Mammary epithelial cell (primary cell): ENCODE results near the gene DNAAF2.
A peak's percentile ranks its signal among the peaks of the same experiment; 100 is the strongest.

Source experiments
- EZH2 ChIP-seq: IDR thresholded peaks from 2 replicates; pipeline ENCODE4 v1.6.1; 2012; ENCODE audit warnings: low read length, inconsistent platforms, borderline replicate concordance
- TF ChIP-seq, protein P1 (sequence below), 2 donors: IDR thresholded peaks in 1 of 2; conservative IDR thresholded peaks in 1 of 2; 2 replicates each; pipeline ENCODE4 v1.5.1; 2011 to 2012; ENCODE audit warnings: inconsistent platforms in 2 of 2, low read length in 2 of 2, mild to moderate bottlenecking in 2 of 2, control low read depth in 1 of 2, low read depth in 1 of 2; ENCODE audit not compliant: insufficient read depth in 1 of 2; ENCODE audit errors: extremely low read depth in 1 of 2

DNA sequence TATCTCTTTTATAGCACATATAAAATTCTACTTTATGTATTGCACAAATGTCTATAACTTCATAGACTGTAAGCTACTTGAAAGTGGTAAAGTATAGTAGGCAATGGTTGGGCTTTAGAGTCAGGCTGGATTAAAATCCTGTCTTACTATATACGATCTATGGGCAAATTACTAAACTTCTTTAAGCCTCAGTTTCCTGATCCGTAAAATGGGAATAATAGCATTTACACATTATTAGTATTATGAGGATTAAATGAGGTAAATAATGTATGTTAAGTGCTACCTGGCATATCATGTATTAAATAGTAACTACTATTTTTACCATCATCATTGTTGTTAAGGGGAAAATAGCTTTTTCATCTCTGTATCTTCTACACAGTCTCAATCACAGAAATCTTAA, 38.5 kb upstream of the DNAAF2 start:
- TF ChIP-seq, protein P1, sequence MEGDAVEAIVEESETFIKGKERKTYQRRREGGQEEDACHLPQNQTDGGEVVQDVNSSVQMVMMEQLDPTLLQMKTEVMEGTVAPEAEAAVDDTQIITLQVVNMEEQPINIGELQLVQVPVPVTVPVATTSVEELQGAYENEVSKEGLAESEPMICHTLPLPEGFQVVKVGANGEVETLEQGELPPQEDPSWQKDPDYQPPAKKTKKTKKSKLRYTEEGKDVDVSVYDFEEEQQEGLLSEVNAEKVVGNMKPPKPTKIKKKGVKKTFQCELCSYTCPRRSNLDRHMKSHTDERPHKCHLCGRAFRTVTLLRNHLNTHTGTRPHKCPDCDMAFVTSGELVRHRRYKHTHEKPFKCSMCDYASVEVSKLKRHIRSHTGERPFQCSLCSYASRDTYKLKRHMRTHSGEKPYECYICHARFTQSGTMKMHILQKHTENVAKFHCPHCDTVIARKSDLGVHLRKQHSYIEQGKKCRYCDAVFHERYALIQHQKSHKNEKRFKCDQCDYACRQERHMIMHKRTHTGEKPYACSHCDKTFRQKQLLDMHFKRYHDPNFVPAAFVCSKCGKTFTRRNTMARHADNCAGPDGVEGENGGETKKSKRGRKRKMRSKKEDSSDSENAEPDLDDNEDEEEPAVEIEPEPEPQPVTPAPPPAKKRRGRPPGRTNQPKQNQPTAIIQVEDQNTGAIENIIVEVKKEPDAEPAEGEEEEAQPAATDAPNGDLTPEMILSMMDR (conservative IDR thresholded peaks at IDR 0.05 in 1 of 2, IDR thresholded peaks at IDR 0.05 in 1 of 2; ENCODE audit: extremely low read depth in 1 of 2, insufficient read depth in 1 of 2, low read depth in 1 of 2, low read length in 2 of 2), result peak in 1 of 2 donors; percentile 1
- TF ChIP-seq EZH2, result no peak
